HepG2 (cell line): ENCODE results near the gene SEZ6L. TPM values are rescaled to one million over a fixed set of nuclear protein-coding genes. Genes with fewer than 3 reads are reported as not detected.

Source experiments
- ATAC-seq: fragments of 200-7000 bp; cut with Tn5 transposase; 3 replicates; pipeline ENCODE4 v1.9.1; 2020; ENCODE audit warnings: mild to moderate bottlenecking, moderate library complexity
- BruUV-seq: library from RNA; stranded (reverse); fragments of 400-500 nt; replicated peaks from 2 replicates; lab custom pipeline; 2021; lab: Mats Ljungman, UMichigan
- CTCF ChIA-PET: fragments of 300-600 bp; formaldehyde crosslinking; extraction: SDS; loops from one replicate; lab custom pipeline; 2021; ENCODE audit warnings: low total read pairs, inconsistent platforms, low intra/inter-chr PET ratio; lab: Yijun Ruan, JAX
- POLR2A ChIA-PET: fragments of 350-600 bp; sonication (Branson Sonifier 250); formaldehyde crosslinking; loops from one replicate; lab custom pipeline; 2020; ENCODE audit warnings: antibody characterized with exemption, inconsistent platforms; lab: Yijun Ruan, JAX
- DNase-seq: peaks from one replicate; pipeline ENCODE4 v3.0.0-alpha.2; 2015; ENCODE audit warnings: low spot score
- FAIRE-seq: peaks from 3 replicates; lab custom pipeline; 2011; peaks lifted over from hg19 to GRCh38; lab: Jason Lieb, UNC
- H2AFZ ChIP-seq: one replicate; pipeline ENCODE4 v1.6.1; 2011; ENCODE audit warnings: low read length, inconsistent platforms
- H3K27ac ChIP-seq: fragments of 300-600 bp; 3 replicates; pipeline ENCODE4 v1.8.0; 2011; ENCODE audit warnings: mixed run types, mild to moderate bottlenecking, mixed read lengths, low read length, inconsistent platforms; ENCODE audit not compliant: insufficient read depth; ENCODE audit errors: extremely low read length
- H3K27me3 ChIP-seq, 2 experiments: fragments of 200-600 bp in 1 of 2; 2 replicates in 1 of 2; 3 replicates in 1 of 2; pipeline versions ENCODE4 v1.6.0 to v1.8.0; 2011; ENCODE audit warnings: low read length in 2 of 2, mild to moderate bottlenecking in 2 of 2, moderate library complexity in 2 of 2, inconsistent platforms in 1 of 2; ENCODE audit not compliant: insufficient read depth in 2 of 2, control insufficient read depth in 1 of 2
- H3K36me3 ChIP-seq, 2 experiments: fragments of 200-600 bp in 1 of 2; replicated peaks in 1 of 2; 2 replicates in 1 of 2; 3 replicates in 1 of 2; pipeline versions ENCODE4 v1.5.1 to v1.8.0; 2011; ENCODE audit warnings: low read length in 2 of 2, inconsistent platforms in 1 of 2; ENCODE audit not compliant: insufficient read depth in 2 of 2, control insufficient read depth in 1 of 2
- H3K4me1 ChIP-seq: 2 replicates; pipeline ENCODE4 v1.5.1; 2012; ENCODE audit warnings: low read length, inconsistent platforms; ENCODE audit not compliant: insufficient read depth
- H3K4me2 ChIP-seq: 2 replicates; pipeline ENCODE4 v1.6.0; 2011; ENCODE audit warnings: low read depth, low read length, inconsistent platforms
- H3K4me3 ChIP-seq, 3 experiments: fragments of 200-600 bp in 1 of 3; sonication (generic), shearing (Covaris generic) in 1 of 3; replicated peaks in 1 of 3; 2 replicates each; pipeline ENCODE4 v1.5.1; 2011 to 2016; ENCODE audit warnings: low read length in 3 of 3, inconsistent platforms in 2 of 3, low read depth in 2 of 3, mild to moderate bottlenecking in 2 of 3, control low read depth in 1 of 3, mixed read lengths in 1 of 3; ENCODE audit not compliant: insufficient read depth in 1 of 3
- H3K79me2 ChIP-seq: one replicate; pipeline ENCODE4 v1.6.1; 2011; ENCODE audit warnings: low read length, inconsistent platforms; ENCODE audit not compliant: insufficient read depth
- H3K9ac ChIP-seq: 2 replicates; pipeline ENCODE4 v1.6.0; 2011; ENCODE audit warnings: mild to moderate bottlenecking, low read depth, low read length, inconsistent platforms; ENCODE audit not compliant: insufficient read depth
- H3K9me3 ChIP-seq: 2 replicates; pipeline ENCODE4 v1.5.1; 2012; ENCODE audit warnings: mild to moderate bottlenecking, low read length
- H4K20me1 ChIP-seq: 2 replicates; pipeline ENCODE4 v1.6.0; 2011; ENCODE audit warnings: inconsistent platforms, mild to moderate bottlenecking, low read length, moderate library complexity; ENCODE audit not compliant: insufficient read depth
- CREB3 ChIP-seq: sonication (generic); formaldehyde crosslinking; IDR thresholded peaks from 2 replicates; pipeline ENCODE4 v1.5.0; 2020; ENCODE audit warnings: missing genetic modification reagents
- HINFP ChIP-seq: sonication (generic); formaldehyde crosslinking; IDR thresholded peaks from 2 replicates; pipeline ENCODE4 v1.4.0; 2020; ENCODE audit warnings: low read depth, mild to moderate bottlenecking, missing genetic modification reagents
- MBNL3 ChIP-seq: fragments of 250-450 bp; sonication (Bioruptor Pico); conservative IDR thresholded peaks from 2 replicates; pipeline ENCODE4 v1.8.0; 2022; ENCODE audit warnings: mild to moderate bottlenecking, inconsistent platforms
- NCOR1 ChIP-seq: fragments of 200-600 bp; sonication (generic); IDR thresholded peaks from 2 replicates; pipeline ENCODE4 v1.7.0; 2017; ENCODE audit warnings: antibody characterized with exemption, low read length, borderline replicate concordance
- PBX2 ChIP-seq: IDR thresholded peaks from 2 replicates; pipeline ENCODE4 v1.6.1; 2016; ENCODE audit warnings: control low read depth
- ZNF317 ChIP-seq: sonication (generic); formaldehyde crosslinking; IDR thresholded peaks from 2 replicates; pipeline ENCODE4 v1.5.0; 2020; ENCODE audit warnings: mild to moderate bottlenecking, missing genetic modification reagents
- ZNF44 ChIP-seq: sonication (generic); formaldehyde crosslinking; IDR thresholded peaks from 2 replicates; pipeline ENCODE4 v1.5.1; 2020; ENCODE audit warnings: mild to moderate bottlenecking, missing genetic modification reagents
- ZNF460 ChIP-seq: sonication (generic); formaldehyde crosslinking; IDR thresholded peaks from 2 replicates; pipeline ENCODE4 v1.5.1; 2020; ENCODE audit warnings: missing genetic modification reagents, mild to moderate bottlenecking, borderline replicate concordance
- ZNF567 ChIP-seq: sonication (generic); formaldehyde crosslinking; IDR thresholded peaks from 2 replicates; pipeline ENCODE4 v1.8.1; 2023; ENCODE audit warnings: mild to moderate bottlenecking, missing genetic modification reagents, borderline replicate concordance
- ZNF589 ChIP-seq: sonication (generic); formaldehyde crosslinking; conservative IDR thresholded peaks from 2 replicates; pipeline ENCODE4 v1.8.0; 2022; ENCODE audit warnings: mild to moderate bottlenecking, moderate library complexity, missing genetic modification reagents
- WGBS: methylation state at CpG from one replicate; pipeline ENCODE4 v1.1.6; 2017; ENCODE audit warnings: low lambda C conversion rate; 5-methylcytosine and 5-hydroxymethylcytosine counted together
- in situ Hi-C: cut with HindIII; loops from 2 replicates; pipeline ENCODE4 v1.10.0; 2017; ENCODE audit warnings: low pct_unique_long_range_greater_than_20kb; ENCODE audit not compliant: extremely low pct_ligation_motif_present
- intact Hi-C: fragments of 100-400 bp; cut with micrococcal nuclease; formaldehyde crosslinking; loops from one replicate; pipeline ENCODE4 v1.10.0; 2022; ENCODE audit not compliant: unreplicated experiment
- polyA plus RNA-seq, 8 experiments: library from polyadenylated mRNA; depleted of rRNA in 3 of 8; stranded (reverse) in 7 of 8; unstranded in 1 of 8; fragments of >200 nt; fragmentation: Illumina TruSeq in 4 of 8; extraction: Trizol in 4 of 8; gene quantifications; 2 replicates each; pipeline versions ENCODE4 v1.2.1 to v1.2.3, GENCODE V29; 2011 to 2016; ENCODE audit warnings: low read depth in 4 of 8, missing spikeins in 1 of 8, mixed read lengths in 1 of 8; ENCODE audit not compliant: insufficient read depth in 1 of 8
- total RNA-seq, 5 experiments: library from RNA; depleted of rRNA; stranded (reverse); fragments of >200 nt; fragmentation: Illumina TruSeq; extraction: Trizol; gene quantifications; 2 replicates each; pipeline ENCODE4 v1.2.3, GENCODE V29; 2016; ENCODE audit warnings: low read depth in 1 of 5

Gene SEZ6L
- total and polyA plus RNA-seq, 2 of the 13 experiments (the other 11 are each of a cell fraction or from before 2014, with no cell fraction given) = not detected

GRCh38 chr22:26229910-26230309 lies 60.6 kb downstream of the SEZ6L start:
- intact Hi-C loops (no loop called here), in situ Hi-C loops (no loop called here)
- ChIA-PET CTCF (no interaction called here), POLR2A (no interaction called here)
- no peak overlapping the region for H3K4me3 ChIP-seq
- no peaks in the 10 kb centered on the region for H3K36me3 ChIP-seq
- peaks cover 3 to 17% of the 10 kb centered on the region in 2 experiments; a peak in 3 of 5 replicates for H3K27me3 ChIP-seq
- H3K9ac ChIP-seq = no peak overlapping the region
- no peaks in the 10 kb centered on the region for H3K4me1 ChIP-seq
- no peak overlapping the region for H2AFZ ChIP-seq
- FAIRE-seq (no peak), ATAC-seq (no peak), DNase-seq (no peak)
- no peak overlapping the region for H3K4me2 ChIP-seq
- H3K27ac ChIP-seq = no peak overlapping the region
- H4K20me1 ChIP-seq = no peaks in the 10 kb centered on the region
- WGBS = 5% methylated on average over 3 of the region's 4 CpGs
- no peak for TF ChIP-seq PBX2 (CRISPR knock-in tag)
- no TSS peak for BruUV-seq
- no peaks in the 10 kb centered on the region for H3K79me2 ChIP-seq
- H3K9me3 ChIP-seq = no peaks in the 10 kb centered on the region

- DNase-seq = no peak
- Histone ChIP-seq H2AFZ (no peak overlapping the region), H3K27me3 (peaks cover 3 to 19% of the 10 kb centered on the region in 2 experiments; a peak in 3 of 5 replicates), H3K4me3 (no peak overlapping the region), H3K4me1 (no peaks in the 10 kb centered on the region), H3K27ac (no peak overlapping the region), H3K9ac (no peak overlapping the region), H4K20me1 (no peaks in the 10 kb centered on the region), H3K79me2 (no peaks in the 10 kb centered on the region), H3K36me3 (no peaks in the 10 kb centered on the region), H3K4me2 (no peak overlapping the region), H3K9me3 (no peaks in the 10 kb centered on the region)
- in situ Hi-C loops (no loop called here), intact Hi-C loops (no loop called here)
- BruUV-seq = no TSS peak
- ChIA-PET POLR2A (no interaction called here), CTCF (no interaction called here)
- no peak for FAIRE-seq
- no peak for ATAC-seq
- TF ChIP-seq ZNF317 (CRISPR knock-in tag) (no peak), ZNF567 (CRISPR knock-in tag) (no peak), ZNF589 (CRISPR knock-in tag) (no peak), CREB3 (no peak), HINFP (no peak), ZNF44 (CRISPR knock-in tag) (no peak), MBNL3 (CRISPR knock-in tag) (no peak), ZNF460 (CRISPR knock-in tag) (no peak), NCOR1 (no peak)
- WGBS = 2% methylated on average over 5 of the region's 5 CpGs
Observed at GRCh38 chr22:26234296-26234695, 65.0 kb downstream of the SEZ6L start.
